NCI-H82 treated with DMSO at 0.1 percent for 48 hours (cell line): Measurements from ENCODE around the gene GRN.
"Not testable (repeated sequence)": the region's sequence is repeated elsewhere in the genome, so short reads cannot be mapped to it uniquely, and the experiment has no call there.

Experiments used
- DNase-seq: peaks from one replicate; lab custom pipeline; 2025; ENCODE audit not compliant: unreplicated experiment; lab: John Stamatoyannopoulos, UW

Gene GRN

GRCh38 chr17:44346064-44346844 is 1.2 kb downstream of the GRN start:
- DNase-seq, result no peak

- DNase-seq, result not testable (repeated sequence)
These were observed 2.3 kb downstream of the GRN start for GRCh38 chr17:44347206-44348055.

- no peak for DNase-seq
These were observed 3.3 kb downstream of the GRN start for GRCh38 chr17:44348234-44348987.

GRCh38 chr17:44348988-44349364 is 3.9 kb downstream of the GRN start:
- DNase-seq, result no peak

GRCh38 chr17:44349553-44350070 is 4.5 kb downstream of the GRN start:
- no peak for DNase-seq

- DNase-seq, result no peak
These were observed 5.7 kb downstream of the GRN start for GRCh38 chr17:44350733-44351226.

GRCh38 chr17:44351464-44351863 is 6.4 kb downstream of the GRN start:
- no peak for DNase-seq

- no peak for DNase-seq
These were observed 7.1 kb downstream of the GRN start for GRCh38 chr17:44351961-44352827.

GRCh38 chr17:44352828-44353671 is 7.9 kb downstream of the GRN start:
- no peak for DNase-seq

GRCh38 chr17:44353672-44354331 is 8.7 kb downstream of the GRN start:
- DNase-seq, result no peak

- no peak for DNase-seq
These were observed 9.8 kb downstream of the GRN start for GRCh38 chr17:44354582-44355561.

GRCh38 chr17:44355642-44356099 is 10.6 kb downstream of the GRN start:
- DNase-seq, result no peak

- DNase-seq, result no peak
These were observed 11.1 kb downstream of the GRN start for GRCh38 chr17:44356241-44356640.

GRCh38 chr17:44358066-44358465 is 13.0 kb downstream of the GRN start:
- DNase-seq, result no peak

GRCh38 chr17:44359006-44359405 is 13.9 kb downstream of the GRN start:
- no peak for DNase-seq

GRCh38 chr17:44359458-44360143 is 14.5 kb downstream of the GRN start:
- no peak for DNase-seq

GRCh38 chr17:44360144-44360533 is 15.0 kb downstream of the GRN start:
- no peak for DNase-seq
